Sigmoid colon (tissue), 7 donors: Measurements from ENCODE around the gene SSC5D. TPM values are rescaled to one million over a fixed set of nuclear protein-coding genes. Genes with fewer than 3 reads are reported as not detected.

Experiments
- DNase-seq: peaks from one replicate; pipeline ENCODE4 v3.0.0-alpha.2; 2019
- H3K27ac ChIP-seq, 4 donors: fragments of 200-600 bp; sonication (generic); one replicate each; pipeline ENCODE4 v1.5.1; 2016 to 2019; ENCODE audit warnings: mild to moderate bottlenecking in 1 of 4
- H3K27me3 ChIP-seq, 3 donors: fragments of 200-600 bp; sonication (generic); one replicate each; pipeline ENCODE4 v1.5.1; 2019; ENCODE audit warnings: mild to moderate bottlenecking in 1 of 3
- H3K36me3 ChIP-seq, 4 donors: fragments of 200-600 bp; sonication (generic); one replicate each; pipeline ENCODE4 v1.5.1; 2016 to 2019
- H3K4me1 ChIP-seq, 4 donors: fragments of 200-600 bp; sonication (generic); one replicate each; pipeline ENCODE4 v1.5.1; 2017 to 2019
- H3K4me3 ChIP-seq, 4 donors: fragments of 200-600 bp; sonication (generic); one replicate each; pipeline ENCODE4 v1.5.1; 2017 to 2019; ENCODE audit warnings: mild to moderate bottlenecking in 2 of 4, moderate library complexity in 1 of 4
- H3K9me3 ChIP-seq, 4 donors: fragments of 200-600 bp in 3 of 4; sonication (generic) in 3 of 4; one replicate each; pipeline versions ENCODE4 v1.5.1 to v1.6.1; 2013 to 2019
- EP300 ChIP-seq, 4 donors: sonication (generic); formaldehyde crosslinking; IDR thresholded peaks; one replicate each; pipeline ENCODE4 v1.6.1; 2017; ENCODE audit warnings: antibody characterized with exemption in 4 of 4
- POLR2A ChIP-seq, 2 donors: fragments of 450-650 bp; IDR thresholded peaks; one replicate each; pipeline ENCODE4 v1.6.1; 2016; ENCODE audit warnings: antibody characterized with exemption in 2 of 2, mild to moderate bottlenecking in 2 of 2, moderate library complexity in 2 of 2
- POLR2AphosphoS5 ChIP-seq, 4 donors: sonication (generic); formaldehyde crosslinking; IDR thresholded peaks; one replicate each; pipeline ENCODE4 v1.6.1; 2017; ENCODE audit warnings: antibody characterized with exemption in 4 of 4
- WGBS, 2 donors: extraction: QIAGEN DNeasy Blood & Tissue Kit; methylation state at CpG; one replicate each; pipeline ENCODE4 v1.1.7; 2013; 5-methylcytosine and 5-hydroxymethylcytosine counted together
- intact Hi-C: fragments of 100-400 bp; cut with DNase I; formaldehyde crosslinking; loops from one replicate; pipeline ENCODE4 v1.15.1; 2023
- polyA plus RNA-seq, 3 donors: library from polyadenylated mRNA; stranded (reverse); fragments of 200-250 nt; gene quantifications; one replicate each; pipeline ENCODE4 v1.2.3, GENCODE V29; 2013
- total RNA-seq, 4 donors: library from RNA; depleted of rRNA; stranded (reverse); fragments of >200 nt; gene quantifications; one replicate each; pipeline ENCODE4 v1.1.0, GENCODE V29; 2016
- TF ChIP-seq, protein P1 (sequence below), 4 experiments: fragments of 450-650 bp in 3 of 4; fragments of 200-600 bp in 1 of 4; IDR thresholded peaks; one replicate each; pipeline ENCODE4 v1.5.1; 2016 to 2019; ENCODE audit warnings: antibody characterized with exemption in 4 of 4, mild to moderate bottlenecking in 3 of 4, moderate library complexity in 2 of 4
- donor health status: healthy with polysubstance abuse.
- donor health status: Bipolar disorder and iron deficiency.
- donor health status: healthy.

SSC5D gene
- total and polyA plus RNA-seq, 7 donors = 1.2 to 66.7 (median 14.4) TPM; not detected in 1

DNA sequence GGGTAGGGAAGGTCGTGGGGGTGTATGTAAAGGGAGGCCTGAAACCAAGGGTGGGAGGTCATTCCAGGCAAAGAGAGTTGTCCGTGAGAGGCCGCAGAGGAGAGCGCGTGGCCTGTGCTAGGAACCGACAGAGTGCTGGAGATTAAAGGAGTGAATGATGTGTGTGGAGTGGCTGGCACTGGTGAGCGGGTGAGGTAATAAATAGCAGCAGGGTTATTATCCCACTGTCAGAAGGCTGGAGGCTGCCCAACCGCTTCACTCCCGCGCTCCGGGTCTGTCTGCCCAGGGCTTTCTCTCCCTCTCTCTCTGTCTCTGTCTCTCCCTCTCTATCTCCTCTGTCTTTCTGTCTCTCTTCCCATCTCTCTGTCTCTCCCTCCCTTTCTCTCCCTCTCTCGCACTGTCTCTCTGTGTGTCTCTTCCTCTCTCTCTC is 75.0 kb downstream of the SSC5D start:
- peaks cover 0 to 4% (median 0%) of the 10 kb centered on the region in 4 donors for H3K9me3 ChIP-seq
- DNase-seq = no peak

DNA sequence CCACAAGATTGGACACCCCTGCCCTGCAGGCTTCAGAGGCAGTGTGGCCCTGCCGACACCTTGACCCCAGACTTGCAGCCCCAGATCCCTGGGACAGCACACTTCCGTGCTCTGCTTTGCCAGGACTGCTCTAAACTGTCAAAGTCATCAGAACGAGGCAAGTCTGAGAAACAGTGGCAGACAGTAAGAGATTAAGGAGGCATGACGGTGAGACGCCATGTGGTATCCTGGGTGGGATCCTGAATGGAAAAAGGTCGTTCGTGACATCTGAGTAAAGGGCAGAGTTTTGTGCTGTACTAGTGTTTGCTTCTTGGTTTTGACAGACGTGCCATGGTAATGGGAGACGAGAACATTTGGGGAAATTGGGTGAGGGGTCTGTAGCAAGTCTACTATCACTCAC is 78.6 kb downstream of the SSC5D start:
- intact Hi-C loops = no loop called here
- Histone ChIP-seq H3K27me3 (peaks cover 0 to 30% (median 11%) of the 10 kb centered on the region in 3 donors), H3K36me3 (no peaks in the 10 kb centered on the region), H3K4me1 (no peaks in the 10 kb centered on the region), H3K9me3 (peaks cover 0 to 4% (median 0%) of the 10 kb centered on the region in 4 donors), H3K4me3 (no peak overlapping the region), H3K27ac (no peak overlapping the region)
- no peak for DNase-seq
- WGBS, 2 donors = 48 to 51% methylated on average over 9 of the region's 9 CpGs
- TF ChIP-seq, protein P1, sequence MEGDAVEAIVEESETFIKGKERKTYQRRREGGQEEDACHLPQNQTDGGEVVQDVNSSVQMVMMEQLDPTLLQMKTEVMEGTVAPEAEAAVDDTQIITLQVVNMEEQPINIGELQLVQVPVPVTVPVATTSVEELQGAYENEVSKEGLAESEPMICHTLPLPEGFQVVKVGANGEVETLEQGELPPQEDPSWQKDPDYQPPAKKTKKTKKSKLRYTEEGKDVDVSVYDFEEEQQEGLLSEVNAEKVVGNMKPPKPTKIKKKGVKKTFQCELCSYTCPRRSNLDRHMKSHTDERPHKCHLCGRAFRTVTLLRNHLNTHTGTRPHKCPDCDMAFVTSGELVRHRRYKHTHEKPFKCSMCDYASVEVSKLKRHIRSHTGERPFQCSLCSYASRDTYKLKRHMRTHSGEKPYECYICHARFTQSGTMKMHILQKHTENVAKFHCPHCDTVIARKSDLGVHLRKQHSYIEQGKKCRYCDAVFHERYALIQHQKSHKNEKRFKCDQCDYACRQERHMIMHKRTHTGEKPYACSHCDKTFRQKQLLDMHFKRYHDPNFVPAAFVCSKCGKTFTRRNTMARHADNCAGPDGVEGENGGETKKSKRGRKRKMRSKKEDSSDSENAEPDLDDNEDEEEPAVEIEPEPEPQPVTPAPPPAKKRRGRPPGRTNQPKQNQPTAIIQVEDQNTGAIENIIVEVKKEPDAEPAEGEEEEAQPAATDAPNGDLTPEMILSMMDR (IDR thresholded peaks at IDR 0.05) = no peak
- TF ChIP-seq POLR2A (IDR thresholded peaks at IDR 0.05) = no peak
- no peak for TF ChIP-seq POLR2AphosphoS5 (IDR thresholded peaks at IDR 0.05)
- no peak for TF ChIP-seq EP300 (IDR thresholded peaks at IDR 0.05)

More for the DNA sequence above, 75.0 kb downstream of the SSC5D start:
- 15 to 47% methylated on average over 12 of the region's 12 CpGs for WGBS, 2 donors
- H3K36me3 ChIP-seq = no peaks in the 10 kb centered on the region
- H3K27ac ChIP-seq = no peak overlapping the region
- intact Hi-C loops = no loop called here
- H3K27me3 ChIP-seq = peaks cover 0 to 38% (median 11%) of the 10 kb centered on the region in 3 donors
- TF ChIP-seq EP300 (IDR thresholded peaks at IDR 0.05) (no peak), POLR2AphosphoS5 (IDR thresholded peaks at IDR 0.05) (no peak), POLR2A (IDR thresholded peaks at IDR 0.05) (no peak)
- TF ChIP-seq, protein P1 (IDR thresholded peaks at IDR 0.05) = no peak
- no peaks in the 10 kb centered on the region for H3K4me1 ChIP-seq
- no peak overlapping the region for H3K4me3 ChIP-seq

DNA sequence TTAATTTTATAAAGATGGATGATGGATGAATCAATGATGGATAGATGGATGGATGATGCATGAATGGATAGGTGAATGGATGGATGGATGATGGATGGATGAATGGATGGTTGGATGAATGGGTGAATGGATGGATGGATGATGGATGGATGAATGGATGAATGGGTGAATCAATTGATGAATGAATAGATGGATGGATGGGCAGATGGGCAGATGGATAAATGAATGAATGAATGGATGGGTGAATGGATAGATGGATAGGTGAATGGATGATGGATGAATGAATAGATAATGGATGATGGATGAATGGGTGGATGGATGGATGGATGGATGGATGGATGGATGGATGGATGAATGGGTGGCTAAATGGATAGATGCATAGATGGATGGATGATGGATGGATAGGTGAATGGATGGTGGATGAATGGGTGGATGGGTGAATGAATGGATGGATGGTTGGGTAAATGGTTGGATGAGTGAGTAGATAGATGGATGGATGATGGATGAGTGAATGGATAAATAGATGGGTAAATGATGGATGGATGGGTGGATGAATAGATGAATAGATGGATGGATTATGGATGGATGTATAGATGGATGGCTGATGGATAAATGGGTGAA is 79.6 kb downstream of the SSC5D start:
- TF ChIP-seq, protein P1 (IDR thresholded peaks at IDR 0.05) = no peak
- TF ChIP-seq POLR2AphosphoS5 (IDR thresholded peaks at IDR 0.05) = no peak
- no peak for TF ChIP-seq POLR2A (IDR thresholded peaks at IDR 0.05)
- no peak for TF ChIP-seq EP300 (IDR thresholded peaks at IDR 0.05)
- Histone ChIP-seq H3K27ac (no peak overlapping the region), H3K27me3 (peaks cover 0 to 30% (median 11%) of the 10 kb centered on the region in 3 donors), H3K9me3 (peaks cover 0 to 4% (median 0%) of the 10 kb centered on the region in 4 donors), H3K36me3 (no peaks in the 10 kb centered on the region), H3K4me3 (no peak overlapping the region), H3K4me1 (no peaks in the 10 kb centered on the region)
- DNase-seq = no peak
- intact Hi-C loops = no loop called here

Other genes with a start within 250 kb of the SSC5D start
- gene PPP6R1, start 229.4 kb upstream of the SSC5D start, total RNA-seq = 10 to 100 TPM; 17.1 to 46.8 (median 24.9) TPM
- 10 to 100 TPM; 19.8 to 78.1 (median 22.9) TPM for gene PPP6R1, start 229.4 kb upstream of the SSC5D start, polyA plus RNA-seq
- gene HSPBP1, start 208.3 kb upstream of the SSC5D start, total RNA-seq = 10 to 100 TPM; 19.7 to 30.5 (median 23.8) TPM
- gene HSPBP1, start 208.3 kb upstream of the SSC5D start, polyA plus RNA-seq = 10 to 100 TPM; 31.8 to 62.7 (median 32.4) TPM
- 10 to 100 TPM in 2 of 4 donors, 1 to 10 TPM in 2; 3.9 to 20.6 (median 10.8) TPM for gene BRSK1, start 204.4 kb upstream of the SSC5D start, total RNA-seq
- gene BRSK1, start 204.4 kb upstream of the SSC5D start, polyA plus RNA-seq = 1 to 10 TPM in 2 of 3 donors, not detected in 1; 2.9 to 4.2 TPM
- gene TMEM150B, start 163.1 kb upstream of the SSC5D start, total RNA-seq = 1 to 10 TPM in 3 of 4 donors, not detected in 1; 2.4 to 6.1 (median 4.1) TPM
- gene TMEM150B, start 163.1 kb upstream of the SSC5D start, polyA plus RNA-seq = 10 to 100 TPM in 2 of 3 donors, 1 to 10 TPM in 1; 8.4 to 18.7 (median 11.8) TPM
- gene KMT5C, start 148.6 kb upstream of the SSC5D start, total RNA-seq = 10 to 100 TPM in 2 of 4 donors, 1 to 10 TPM in 2; 7.5 to 12.7 (median 9.6) TPM
- gene KMT5C, start 148.6 kb upstream of the SSC5D start, polyA plus RNA-seq = 10 to 100 TPM in 1 of 3 donors, 1 to 10 TPM in 2; 3.0 to 14.8 (median 3.5) TPM
- under 1 TPM in 1 of 4 donors, not detected in 3; 0.16 TPM for gene COX6B2, start 133.7 kb upstream of the SSC5D start, total RNA-seq
- 1 to 10 TPM in 2 of 3 donors, under 1 TPM in 1; 0.60 to 3.8 (median 1.4) TPM for gene COX6B2, start 133.7 kb upstream of the SSC5D start, polyA plus RNA-seq
- gene GARIN5B, start 125.2 kb upstream of the SSC5D start, total RNA-seq = not detected
- gene GARIN5B, start 125.2 kb upstream of the SSC5D start, polyA plus RNA-seq = not detected
- gene IL11, start 118.0 kb upstream of the SSC5D start, total RNA-seq = 1 to 10 TPM in 1 of 4 donors, under 1 TPM in 1, not detected in 2; 0.81 to 4.4 TPM
- gene IL11, start 118.0 kb upstream of the SSC5D start, polyA plus RNA-seq = under 1 TPM in 1 of 3 donors, not detected in 2; 0.74 TPM
- gene TMEM190, start 111.6 kb upstream of the SSC5D start, total RNA-seq = not detected
- under 1 TPM in 1 of 3 donors, not detected in 2; 0.26 TPM for gene TMEM190, start 111.6 kb upstream of the SSC5D start, polyA plus RNA-seq
- 1 to 10 TPM in 1 of 4 donors, under 1 TPM in 2, not detected in 1; 0.54 to 1.7 (median 0.66) TPM for gene TMEM238, start 104.1 kb upstream of the SSC5D start, total RNA-seq
- under 1 TPM in 2 of 3 donors, not detected in 1; 0.90 to 0.92 TPM for gene TMEM238, start 104.1 kb upstream of the SSC5D start, polyA plus RNA-seq
- gene RPL28, start 102.5 kb upstream of the SSC5D start, total RNA-seq = 100 to 1,000 TPM; 253 to 607 (median 503) TPM
- gene RPL28, start 102.5 kb upstream of the SSC5D start, polyA plus RNA-seq = 1,000 to 10,000 TPM; 1,833 to 2,816 (median 2,129) TPM
- 10 to 100 TPM; 11.8 to 23.9 (median 14.8) TPM for gene UBE2S, start 80.6 kb upstream of the SSC5D start, total RNA-seq
- 10 to 100 TPM in 2 of 3 donors, 1 to 10 TPM in 1; 6.6 to 32.6 (median 16.2) TPM for gene UBE2S, start 80.6 kb upstream of the SSC5D start, polyA plus RNA-seq
- gene SHISA7, start 45.1 kb upstream of the SSC5D start, total RNA-seq = under 1 TPM in 3 of 4 donors, not detected in 1; 0.28 to 0.41 (median 0.36) TPM
- gene SHISA7, start 45.1 kb upstream of the SSC5D start, polyA plus RNA-seq = under 1 TPM in 1 of 3 donors, not detected in 2; 0.04 TPM
- 100 to 1,000 TPM in 2 of 4 donors, 10 to 100 TPM in 2; 90.3 to 114 (median 101) TPM for gene ISOC2, start 26.8 kb upstream of the SSC5D start, total RNA-seq
- gene ISOC2, start 26.8 kb upstream of the SSC5D start, polyA plus RNA-seq = 100 to 1,000 TPM; 147 to 173 (median 162) TPM
- gene C19orf85, start 23.7 kb upstream of the SSC5D start, total RNA-seq = not detected
- under 1 TPM in 1 of 3 donors, not detected in 2; 0.07 TPM for gene C19orf85, start 23.7 kb upstream of the SSC5D start, polyA plus RNA-seq
- 10 to 100 TPM in 1 of 4 donors, 1 to 10 TPM in 3; 1.4 to 15.0 (median 3.7) TPM for gene ZNF628, start 11.8 kb upstream of the SSC5D start, total RNA-seq
- gene ZNF628, start 11.8 kb upstream of the SSC5D start, polyA plus RNA-seq = 10 to 100 TPM in 1 of 3 donors, 1 to 10 TPM in 2; 1.8 to 10.1 (median 2.5) TPM
- gene NAT14, start 3.2 kb upstream of the SSC5D start, total RNA-seq = 10 to 100 TPM in 1 of 4 donors, 1 to 10 TPM in 3; 6.4 to 10.5 (median 8.4) TPM
- 10 to 100 TPM in 1 of 3 donors, 1 to 10 TPM in 2; 1.4 to 13.7 (median 2.4) TPM for gene NAT14, start 3.2 kb upstream of the SSC5D start, polyA plus RNA-seq
- not detected for gene SBK2, start 48.7 kb downstream of the SSC5D start, total RNA-seq
- not detected for gene SBK2, start 48.7 kb downstream of the SSC5D start, polyA plus RNA-seq
- gene SBK3, start 57.1 kb downstream of the SSC5D start, total RNA-seq = under 1 TPM in 1 of 4 donors, not detected in 3; 0.36 TPM
- under 1 TPM in 1 of 3 donors, not detected in 2; 0.23 TPM for gene SBK3, start 57.1 kb downstream of the SSC5D start, polyA plus RNA-seq
- gene ZNF579, start 92.4 kb downstream of the SSC5D start, total RNA-seq = 1 to 10 TPM; 1.4 to 3.0 (median 2.2) TPM
- gene ZNF579, start 92.4 kb downstream of the SSC5D start, polyA plus RNA-seq = 1 to 10 TPM in 2 of 3 donors, under 1 TPM in 1; 0.69 to 4.0 (median 1.8) TPM
- gene FIZ1, start 111.1 kb downstream of the SSC5D start, total RNA-seq = 1 to 10 TPM; 3.5 to 9.6 (median 9.1) TPM
- gene FIZ1, start 111.1 kb downstream of the SSC5D start, polyA plus RNA-seq = 1 to 10 TPM; 5.3 to 9.0 (median 7.2) TPM
- 10 to 100 TPM; 24.5 to 37.1 (median 31.3) TPM for gene ZNF524, start 111.9 kb downstream of the SSC5D start, total RNA-seq
- gene ZNF524, start 111.9 kb downstream of the SSC5D start, polyA plus RNA-seq = 10 to 100 TPM; 44.1 to 49.2 (median 45.5) TPM
- gene ZNF865, start 117.2 kb downstream of the SSC5D start, total RNA-seq = 1 to 10 TPM; 2.3 to 8.6 (median 3.4) TPM
- 1 to 10 TPM; 2.4 to 9.3 (median 3.0) TPM for gene ZNF865, start 117.2 kb downstream of the SSC5D start, polyA plus RNA-seq
- 1 to 10 TPM; 2.8 to 9.1 (median 3.7) TPM for gene ZNF784, start 136.1 kb downstream of the SSC5D start, total RNA-seq
- gene ZNF784, start 136.1 kb downstream of the SSC5D start, polyA plus RNA-seq = 1 to 10 TPM; 7.2 to 8.2 (median 7.2) TPM
- 10 to 100 TPM; 23.5 to 45.5 (median 31.1) TPM for gene ZNF580, start 152.6 kb downstream of the SSC5D start, total RNA-seq
- gene ZNF580, start 152.6 kb downstream of the SSC5D start, polyA plus RNA-seq = 10 to 100 TPM; 10.4 to 27.9 (median 13.8) TPM
- 10 to 100 TPM; 18.2 to 43.2 (median 24.5) TPM for gene ZNF581, start 155.2 kb downstream of the SSC5D start, total RNA-seq
- 10 to 100 TPM; 17.1 to 24.4 (median 23.4) TPM for gene ZNF581, start 155.2 kb downstream of the SSC5D start, polyA plus RNA-seq
- gene CCDC106, start 159.8 kb downstream of the SSC5D start, total RNA-seq = 10 to 100 TPM; 16.6 to 22.9 (median 20.2) TPM
- 10 to 100 TPM in 2 of 3 donors, 1 to 10 TPM in 1; 5.5 to 10.8 (median 10.0) TPM for gene CCDC106, start 159.8 kb downstream of the SSC5D start, polyA plus RNA-seq
- 10 to 100 TPM; 52.1 to 79.7 (median 65.4) TPM for gene U2AF2, start 166.6 kb downstream of the SSC5D start, total RNA-seq
- 100 to 1,000 TPM in 1 of 3 donors, 10 to 100 TPM in 2; 81.7 to 162 (median 86.9) TPM for gene U2AF2, start 166.6 kb downstream of the SSC5D start, polyA plus RNA-seq
- gene EPN1, start 186.8 kb downstream of the SSC5D start, total RNA-seq = 10 to 100 TPM; 22.8 to 54.3 (median 34.6) TPM
- 100 to 1,000 TPM; 137 to 162 (median 146) TPM for gene EPN1, start 186.8 kb downstream of the SSC5D start, polyA plus RNA-seq
- not detected for gene NLRP9, start 250.0 kb downstream of the SSC5D start, total RNA-seq
- gene NLRP9, start 250.0 kb downstream of the SSC5D start, polyA plus RNA-seq = not detected